T follicular helper cell (primary cell): ENCODE measurements around the gene NOS2.
"Not testable (repeated sequence)": the region's sequence is repeated elsewhere in the genome, so short reads cannot be mapped to it uniquely, and the experiment has no call there.

Experiments
- DNase-seq: peaks from one replicate; pipeline ENCODE4 v3.0.0-alpha.2; 2020; ENCODE audit warnings: low read depth

Gene NOS2

DNA sequence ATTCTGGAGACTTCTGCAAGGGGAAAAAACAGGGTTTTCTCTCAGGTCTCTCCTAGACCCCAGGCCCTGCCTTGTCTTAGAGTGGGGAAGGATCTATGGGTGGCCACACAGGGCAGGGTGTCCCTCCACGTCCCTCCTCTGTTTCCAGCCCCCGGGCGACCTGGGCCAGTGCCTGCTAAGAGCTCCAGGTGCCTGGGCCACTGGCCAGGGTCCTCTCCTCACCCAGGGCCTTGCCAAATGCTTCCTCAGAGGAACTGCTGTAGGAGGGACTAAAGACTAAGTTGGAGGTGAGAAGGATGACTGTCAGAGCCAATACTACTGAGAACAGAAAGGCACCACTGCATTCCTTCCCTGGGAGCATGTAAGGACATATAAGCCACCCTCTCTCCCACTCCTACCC lies 11.4 kb downstream of the NOS2 start:
- no peak for DNase-seq

DNA sequence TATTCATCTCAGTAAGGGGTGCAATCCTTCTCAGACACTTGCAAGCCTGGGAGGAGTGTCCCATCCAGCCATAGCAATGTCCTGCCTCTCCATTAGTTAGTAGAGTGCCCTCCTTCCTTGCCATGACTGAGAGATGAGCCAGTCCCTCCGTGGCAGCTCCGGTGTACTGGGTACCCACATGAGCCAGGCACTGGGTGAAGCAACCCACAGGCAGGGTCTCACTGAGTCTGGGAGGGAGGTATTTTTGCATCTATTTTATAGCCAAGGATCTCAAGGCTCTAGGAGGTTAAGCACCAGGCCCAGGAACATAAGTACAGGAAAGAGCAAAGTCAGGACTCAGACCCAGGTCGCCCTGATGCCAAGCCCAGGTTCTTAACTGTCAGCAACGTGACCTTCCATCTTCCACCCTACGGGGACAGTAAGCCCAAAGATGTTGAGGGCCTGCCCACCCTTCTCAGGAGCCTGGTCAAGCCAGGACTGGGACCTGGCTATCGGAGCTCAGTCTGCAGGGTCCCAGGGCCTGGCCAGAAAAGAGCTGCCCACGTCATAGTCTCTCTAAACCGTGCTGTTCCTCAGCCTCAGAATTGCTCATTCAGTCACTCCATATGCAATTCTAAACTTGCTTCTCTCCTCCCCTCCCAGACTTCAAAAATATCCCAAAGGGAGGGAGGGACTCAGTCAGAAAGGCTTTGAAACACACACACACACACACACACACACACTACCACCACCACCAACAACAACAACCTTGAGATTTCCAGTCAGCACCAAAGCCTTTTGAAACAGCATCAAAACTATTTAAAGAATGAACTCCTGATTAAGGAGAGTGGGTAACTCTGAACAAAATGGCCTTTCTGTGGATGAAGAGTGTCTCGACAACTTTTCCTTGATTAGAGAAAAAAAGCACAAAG lies 16.6 kb downstream of the NOS2 start:
- DNase-seq: no peak

DNA sequence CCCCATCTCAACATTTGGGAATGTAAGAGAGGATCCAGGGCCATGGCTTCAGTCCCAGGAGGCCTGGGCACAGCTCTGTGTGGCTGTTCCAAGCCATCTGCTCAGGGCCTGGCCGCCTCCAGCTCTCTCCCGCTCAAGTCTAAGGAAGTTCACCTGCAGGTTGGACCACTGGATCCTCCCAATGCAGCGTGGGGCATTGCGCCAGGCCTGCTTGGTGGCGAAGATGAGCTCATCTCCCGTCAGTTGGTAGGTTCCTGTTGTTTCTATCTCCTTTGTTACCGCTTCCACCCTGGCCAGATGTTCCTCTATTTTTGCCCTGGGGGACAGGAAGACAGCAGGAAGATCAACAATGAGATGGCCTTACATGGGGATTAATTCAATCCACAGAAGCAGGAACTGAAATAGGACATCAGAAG lies 17.5 kb downstream of the NOS2 start:
- DNase-seq: no peak

DNA sequence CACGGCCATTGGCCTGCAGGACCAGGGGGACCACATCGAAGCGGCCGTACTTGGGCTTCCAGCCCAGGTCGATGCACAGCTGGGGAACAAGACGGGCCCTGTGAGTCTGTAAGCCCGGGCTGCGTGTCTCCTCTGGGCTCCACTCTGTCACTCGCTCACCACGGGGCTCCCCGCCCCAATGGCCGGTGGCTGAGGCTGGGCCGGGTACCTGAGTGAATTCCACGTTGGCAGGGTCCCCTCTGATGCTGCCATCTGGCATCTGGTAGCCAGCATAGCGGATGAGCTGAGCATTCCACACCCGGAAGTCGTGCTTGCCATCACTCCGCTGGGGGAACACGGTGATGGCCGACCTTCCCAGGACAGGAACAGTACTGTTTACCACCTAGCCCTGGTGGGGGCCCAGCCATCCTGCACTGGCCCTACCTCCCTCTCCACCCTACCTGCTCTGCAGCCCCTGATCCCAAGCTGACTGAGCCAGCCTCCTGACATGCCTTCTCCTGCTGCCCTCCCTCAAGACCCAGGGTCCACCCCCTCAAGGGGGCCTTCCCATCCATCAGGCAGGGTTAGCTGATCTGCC lies 19.4 kb downstream of the NOS2 start:
- DNase-seq: no peak

DNA sequence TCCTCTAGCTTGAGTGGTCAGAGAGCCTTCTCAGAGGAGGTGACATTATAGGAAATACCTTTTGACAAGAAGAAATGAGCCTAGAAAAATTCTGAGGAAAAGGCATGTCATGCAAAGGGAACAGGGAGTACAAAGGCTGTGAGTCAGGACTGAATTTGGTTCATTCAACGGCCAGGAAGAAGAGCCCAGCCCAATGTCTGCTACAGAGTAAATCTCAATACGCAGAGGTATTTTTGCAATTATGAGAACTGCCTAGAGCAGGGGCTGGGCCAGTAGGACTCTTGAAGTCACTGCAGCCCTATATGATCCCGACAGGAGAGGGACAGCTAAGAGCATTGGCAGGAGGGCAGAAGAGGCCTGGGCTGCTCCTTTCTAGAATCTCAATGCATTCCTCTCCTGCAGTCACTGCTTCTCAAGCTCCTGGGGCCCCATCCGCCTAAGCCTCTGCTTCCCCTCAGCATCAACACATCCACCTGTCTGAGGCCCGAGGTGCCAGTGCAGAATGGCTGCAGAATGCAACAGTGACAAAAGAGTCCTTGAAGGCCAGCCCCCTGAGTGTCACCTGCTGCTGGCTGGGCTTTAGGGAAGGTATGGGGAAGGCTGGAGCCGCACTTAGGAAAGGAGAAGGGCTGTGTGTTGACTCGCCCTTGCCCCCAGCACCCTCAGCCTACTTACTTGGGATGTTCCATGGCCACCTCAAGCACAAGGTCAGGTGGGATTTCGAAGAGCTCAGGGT lies 20.1 kb downstream of the NOS2 start:
- no peak for DNase-seq

DNA sequence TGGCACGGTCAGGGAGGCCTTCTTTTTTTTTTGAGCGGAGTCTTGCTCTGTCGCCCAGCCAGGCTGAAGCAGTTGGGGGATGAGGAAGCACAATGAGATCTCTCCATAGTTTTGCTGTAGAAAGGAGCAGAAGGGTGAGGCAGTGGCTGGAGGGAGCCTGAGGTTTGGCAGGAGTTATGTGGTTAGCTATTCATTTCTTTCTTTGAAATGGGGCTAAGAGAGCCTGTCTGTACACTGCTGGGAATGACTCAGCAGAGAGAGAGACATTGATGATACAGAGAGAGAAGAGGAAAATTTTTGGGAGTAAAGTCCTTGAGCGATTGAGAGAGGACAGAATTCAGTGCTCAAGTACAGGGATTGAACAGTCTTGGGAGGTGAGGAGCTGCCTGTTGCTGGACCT lies 22.1 kb downstream of the NOS2 start:
- no peak for DNase-seq

DNA sequence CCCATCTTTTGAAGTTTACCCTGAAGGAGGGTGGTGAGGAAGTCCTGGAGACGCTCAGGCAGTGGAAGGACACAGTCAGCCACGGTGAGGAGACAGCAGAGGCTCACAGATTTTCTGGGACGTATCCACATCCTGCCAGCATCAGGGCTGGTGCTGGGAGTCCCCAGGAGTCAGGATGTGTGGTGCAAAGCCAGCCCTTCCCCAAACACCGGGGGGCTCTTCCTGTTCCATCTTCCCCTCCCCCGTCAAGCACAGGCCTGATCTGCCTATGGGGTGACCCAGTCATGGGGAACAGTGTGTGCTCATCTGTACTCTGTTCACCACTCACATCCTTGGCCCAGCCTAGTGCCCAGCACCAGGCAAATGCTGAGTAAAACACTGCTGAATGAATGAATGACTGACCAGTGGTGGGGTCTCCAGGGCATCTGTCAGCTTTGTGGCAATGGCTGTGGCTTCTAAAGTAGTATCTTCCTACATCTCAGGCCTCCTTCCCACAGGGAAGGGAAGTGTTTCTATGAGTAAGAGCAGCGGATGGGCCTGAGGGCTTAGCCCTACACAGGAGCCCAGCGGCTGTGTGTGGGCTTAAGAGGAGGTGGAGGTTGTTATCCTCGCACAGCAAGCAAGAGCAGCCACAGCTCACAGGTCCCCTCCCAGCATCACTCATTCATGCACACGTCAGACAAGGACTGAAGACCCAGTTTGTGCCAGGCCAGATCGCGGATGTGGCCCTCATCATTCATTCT lies 23.3 kb downstream of the NOS2 start:
- no peak for DNase-seq

DNA sequence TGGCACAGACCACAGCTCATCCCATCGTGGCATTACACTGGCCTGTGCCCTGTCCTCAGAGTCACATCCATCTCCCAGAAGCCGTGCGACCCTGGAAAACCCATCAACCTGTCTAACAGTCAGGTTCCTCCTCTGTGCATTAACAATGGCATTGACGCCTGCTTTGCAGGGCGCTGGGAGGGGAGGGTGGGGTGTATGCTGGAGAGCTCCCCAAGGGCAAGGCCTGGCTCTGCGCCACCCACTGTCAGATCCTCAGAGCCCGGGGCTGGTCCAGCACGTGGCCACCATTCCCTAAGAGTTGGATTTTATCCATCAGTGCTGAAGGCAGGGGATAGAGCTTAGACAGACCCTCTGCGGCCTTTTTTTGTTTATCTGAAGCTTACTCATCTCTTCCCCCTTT lies 28.7 kb downstream of the NOS2 start:
- DNase-seq: no peak

DNA sequence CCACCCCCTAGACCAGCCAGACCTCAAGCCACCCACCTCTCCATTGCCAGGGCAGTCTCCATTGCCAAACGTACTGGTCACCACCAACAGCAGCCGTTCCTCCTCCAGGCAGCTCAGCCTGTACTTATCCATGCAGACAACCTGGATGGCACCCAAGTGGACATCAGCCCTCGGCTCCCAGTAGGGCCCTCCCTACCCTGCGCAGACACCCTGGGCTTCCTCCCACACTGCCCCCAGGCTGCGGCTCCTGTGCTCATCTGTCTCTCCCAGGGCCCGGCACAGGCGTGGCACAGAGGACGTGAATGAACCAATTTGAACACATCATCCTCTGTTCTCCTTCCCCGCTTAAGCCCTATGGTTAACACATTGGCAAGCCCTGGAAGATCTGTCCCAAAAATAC lies 29.5 kb downstream of the NOS2 start:
- DNase-seq: no peak

DNA sequence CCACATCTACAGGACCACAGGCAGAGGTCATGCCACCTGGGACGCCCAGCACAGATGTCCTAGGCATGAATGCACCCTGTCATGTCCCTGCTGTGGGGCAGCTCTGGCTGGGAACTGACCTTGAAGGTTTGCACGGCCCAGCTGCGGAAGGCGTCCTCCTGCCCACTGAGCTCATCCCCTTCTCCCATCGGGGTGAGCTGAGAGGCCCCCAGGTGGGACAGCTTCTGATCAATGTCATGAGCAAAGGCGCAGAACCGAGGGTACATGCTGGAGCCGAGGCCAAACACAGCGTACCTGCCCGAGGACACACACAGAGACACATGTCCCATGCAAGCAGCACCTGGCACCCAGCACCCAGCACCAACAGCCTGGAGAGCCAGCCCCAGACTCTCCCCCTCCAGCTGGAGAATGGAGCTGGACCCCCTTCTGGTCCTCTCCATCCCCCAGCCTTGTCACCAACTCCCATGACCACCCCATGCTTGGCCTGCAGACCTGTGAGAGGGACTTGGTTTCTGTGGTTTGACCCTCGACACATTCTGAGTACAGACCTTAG lies 31.4 kb downstream of the NOS2 start:
- DNase-seq: no peak

DNA sequence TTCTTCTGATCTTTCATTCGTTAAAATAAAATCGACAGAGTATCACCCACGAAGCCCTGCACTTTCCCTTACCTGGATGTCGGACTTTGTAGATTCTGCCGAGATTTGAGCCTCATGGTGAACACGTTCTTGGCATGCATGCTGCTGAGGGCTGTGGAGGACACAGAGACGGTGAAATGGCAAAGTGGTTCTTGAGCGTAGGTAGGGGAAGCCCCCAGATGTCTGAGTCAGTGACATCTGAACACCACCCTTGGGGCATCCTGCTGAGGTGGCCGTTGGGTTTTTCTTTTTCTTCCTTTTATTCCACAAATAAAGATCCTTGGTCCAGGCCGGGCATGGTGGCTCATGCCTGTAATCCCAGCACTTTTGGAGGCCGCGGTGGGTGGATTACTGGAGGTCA lies 33.9 kb downstream of the NOS2 start:
- no peak for DNase-seq

DNA sequence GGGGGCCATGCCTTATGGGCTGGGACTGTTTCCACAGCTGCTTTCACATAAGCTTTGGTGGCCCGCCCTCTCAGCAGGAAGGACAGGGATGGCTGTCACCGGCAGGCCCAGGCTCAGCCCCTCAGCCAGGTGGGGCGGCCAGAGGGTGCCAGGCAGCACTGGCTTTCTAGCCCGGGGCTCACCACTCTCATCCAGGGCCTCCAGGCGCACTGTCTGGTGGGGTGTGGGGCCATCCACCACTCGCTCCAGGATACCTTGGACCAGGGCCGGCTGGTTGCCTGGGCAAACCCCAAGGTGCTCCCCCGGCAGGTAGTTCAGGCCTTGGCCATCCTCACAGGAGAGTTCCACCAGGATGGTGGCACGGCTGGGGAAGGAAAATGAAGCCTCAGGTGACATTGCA lies 35.0 kb downstream of the NOS2 start:
- DNase-seq: no peak

DNA sequence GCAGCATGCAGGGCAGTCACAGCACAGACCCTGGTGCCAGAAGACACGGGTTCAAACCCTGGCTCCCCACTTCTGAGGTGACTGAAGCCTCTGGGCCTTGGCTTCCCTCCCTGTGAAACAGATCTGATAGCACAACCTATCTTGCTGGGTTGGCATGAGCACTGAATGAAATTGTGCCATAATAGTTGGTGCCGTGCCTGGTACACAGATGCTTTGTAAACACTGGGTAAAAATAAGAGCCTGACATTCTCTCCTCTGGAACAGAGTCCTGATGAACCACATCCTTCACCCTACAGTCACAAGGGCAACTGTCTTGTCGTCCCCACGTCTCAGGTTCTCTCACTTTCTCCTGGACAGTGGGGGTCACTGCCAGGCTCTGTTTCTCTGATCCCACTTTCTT lies 35.7 kb downstream of the NOS2 start:
- DNase-seq: no peak

DNA sequence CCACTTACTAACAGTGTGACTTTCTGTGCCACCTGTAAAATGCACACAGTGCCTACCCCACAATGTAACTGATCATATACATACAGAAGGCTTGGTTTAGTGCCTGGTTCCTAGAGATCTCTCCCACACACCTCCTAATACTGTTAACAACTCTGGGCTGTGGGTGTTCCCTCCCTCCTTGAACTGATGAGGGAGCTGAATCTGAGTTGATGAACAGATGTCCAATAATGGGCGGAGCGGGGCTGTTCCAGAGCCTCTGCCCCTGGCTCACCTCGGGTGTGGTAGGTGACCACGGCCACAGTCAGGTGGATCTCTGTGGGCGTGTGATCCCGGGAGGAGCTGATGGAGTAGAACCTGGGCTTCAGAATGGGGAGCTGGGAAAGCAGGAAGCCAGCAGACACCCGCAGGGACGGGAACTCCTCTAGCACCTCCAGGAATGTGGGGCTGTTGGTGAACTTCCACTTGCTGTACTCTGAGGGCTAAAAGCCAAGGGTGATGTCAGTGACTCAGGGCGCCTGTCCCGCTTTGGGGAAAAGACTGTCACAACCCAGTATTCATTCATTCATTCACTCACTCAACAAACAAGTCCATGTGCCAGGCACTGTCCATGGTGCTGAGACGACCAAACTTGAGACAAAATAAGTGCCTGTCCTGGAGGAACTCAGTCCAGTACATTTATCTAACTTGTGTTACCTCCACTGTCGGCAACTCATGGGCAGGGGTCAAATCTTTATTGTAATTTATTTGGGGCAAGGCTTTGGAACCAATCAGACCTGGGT lies 37.6 kb downstream of the NOS2 start:
- DNase-seq: no peak

DNA sequence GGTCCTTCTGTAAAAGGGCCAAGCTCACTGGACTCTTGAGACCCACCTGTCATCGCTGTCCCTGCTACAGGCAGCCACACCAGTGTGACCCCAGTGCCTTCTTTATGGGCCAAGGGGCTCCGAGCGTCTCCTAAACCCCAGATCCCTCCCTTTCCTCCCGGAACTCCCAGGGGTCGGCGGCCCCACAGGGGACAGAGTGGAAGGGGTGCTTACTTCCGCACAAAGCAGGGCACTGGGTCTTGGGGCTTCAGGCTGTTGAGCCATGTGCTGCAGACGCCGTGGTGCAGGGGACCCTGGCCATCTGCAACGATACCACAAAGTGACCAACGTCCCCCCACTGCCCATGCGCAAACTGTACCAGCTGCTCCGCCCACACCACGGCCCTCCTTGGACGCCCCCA lies 39.4 kb downstream of the NOS2 start:
- not testable (repeated sequence) for DNase-seq

DNA sequence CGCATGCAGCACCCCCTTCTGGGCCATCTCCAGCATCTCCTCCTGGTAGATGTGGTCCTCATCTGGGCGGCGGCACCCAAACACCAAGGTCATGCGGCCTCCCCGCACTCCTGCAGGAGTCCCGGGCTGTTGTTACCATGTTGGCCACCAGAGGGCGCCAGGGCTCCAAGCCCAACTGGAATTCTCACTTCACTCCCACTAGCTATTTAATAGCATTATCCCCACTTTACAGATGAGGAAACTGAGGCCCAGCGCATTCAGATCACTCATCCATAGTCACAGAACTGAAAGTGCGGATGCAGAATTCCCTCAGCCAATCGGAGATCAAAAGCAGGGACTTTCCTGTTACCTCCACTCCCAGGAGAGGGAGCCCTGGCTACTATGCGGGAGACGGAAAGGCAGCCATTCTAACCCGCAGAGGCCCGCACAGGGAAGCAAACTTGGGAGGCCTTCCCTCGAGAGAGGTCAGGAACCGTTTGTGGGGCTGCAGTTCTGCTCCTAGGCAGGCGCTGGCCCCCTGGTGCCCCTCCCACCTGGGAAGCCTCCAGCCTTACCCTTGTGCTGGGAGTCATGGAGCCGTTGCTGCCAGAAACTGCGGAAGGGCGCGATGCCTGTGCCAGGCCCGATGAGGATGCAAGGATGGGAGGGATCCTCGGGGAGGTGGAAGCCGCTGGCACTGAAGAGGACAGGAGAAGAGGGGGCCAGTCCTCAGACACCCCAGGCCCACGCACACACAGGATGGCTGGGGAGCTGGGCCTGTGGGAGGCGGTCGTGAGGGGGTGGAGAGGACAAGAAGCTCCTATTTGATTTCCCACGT lies 40.1 kb downstream of the NOS2 start:
- DNase-seq: peak; percentile 54

DNA sequence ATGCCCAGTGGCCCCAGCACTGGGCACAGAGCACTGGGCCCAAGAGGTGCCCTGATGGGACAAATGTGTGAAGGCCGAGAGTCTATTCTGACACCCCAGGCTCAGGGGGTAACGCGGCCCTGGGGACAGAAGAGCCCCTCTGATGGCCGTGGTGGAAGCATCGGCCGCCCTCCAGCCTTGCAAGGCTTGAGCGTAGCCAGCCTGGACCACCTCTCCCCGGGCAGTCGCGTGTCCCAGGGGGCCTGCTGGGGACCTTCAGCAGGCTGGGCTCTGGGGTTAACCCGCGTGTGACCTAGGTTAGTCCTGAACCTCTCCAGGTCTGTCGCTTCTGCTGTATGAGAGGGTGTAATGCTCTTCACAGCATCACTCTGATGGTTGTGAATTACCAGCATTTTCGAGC lies 40.8 kb downstream of the NOS2 start:
- DNase-seq: no peak

DNA sequence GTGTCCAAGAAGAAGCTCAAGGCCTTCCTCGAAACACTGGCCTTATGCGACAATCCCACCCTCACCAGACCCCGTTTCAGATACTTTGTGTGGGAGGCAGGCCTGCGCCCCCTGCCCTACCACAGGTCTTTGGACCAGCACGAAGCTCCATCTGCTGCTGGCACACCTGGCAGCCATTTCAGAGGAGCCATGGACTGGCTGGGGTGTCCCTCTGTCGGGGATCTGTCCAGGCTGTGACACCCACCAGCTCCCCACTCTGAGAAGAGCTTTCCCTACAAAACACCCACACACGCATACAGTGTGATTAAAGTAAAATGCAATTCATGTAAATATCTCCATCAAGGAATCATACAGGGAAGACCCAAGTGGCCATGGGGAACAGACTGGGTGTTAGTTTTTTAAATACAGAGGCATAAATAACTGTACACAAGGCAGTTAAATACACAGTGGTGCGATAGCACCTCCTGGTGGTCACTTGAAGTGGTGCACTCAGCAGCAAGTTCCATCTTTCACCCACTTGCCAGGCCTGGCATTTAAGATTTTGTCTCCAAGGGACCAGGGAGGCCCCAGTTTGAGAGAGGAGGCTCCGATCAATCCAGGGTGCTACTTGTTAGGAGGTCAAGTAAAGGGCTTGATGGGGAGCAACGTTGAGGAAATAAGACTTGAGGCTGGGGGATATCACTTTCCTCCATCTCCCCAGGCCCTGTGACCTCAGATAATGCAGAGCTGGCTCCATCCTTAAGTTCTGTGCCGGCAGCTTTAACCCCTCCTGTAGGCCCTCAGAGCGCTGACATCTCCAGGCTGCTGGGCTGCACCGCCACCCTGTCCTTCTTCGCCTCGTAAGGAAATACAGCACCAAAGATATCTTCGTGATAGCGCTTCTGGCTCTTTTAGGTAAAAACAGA lies 43.6 kb downstream of the NOS2 start:
- DNase-seq: peak; percentile 30
